Muscle of leg (tissue), 11 donors: ENCODE data around the gene PTPRG. TPM values are rescaled to one million over a fixed set of nuclear protein-coding genes. Genes with fewer than 3 reads are reported as not detected.

Experiments
- DNase-seq: peaks from one replicate; pipeline ENCODE4 v3.0.0; 2013
- H3K27ac ChIP-seq: one replicate; pipeline ENCODE4 v1.5.1; 2013; ENCODE audit warnings: mild to moderate bottlenecking, low read length, control low read depth
- H3K27me3 ChIP-seq: one replicate; pipeline ENCODE4 v1.6.1; 2013; ENCODE audit warnings: low read length; ENCODE audit not compliant: control insufficient read depth, insufficient read depth
- H3K36me3 ChIP-seq: one replicate; pipeline ENCODE4 v1.6.1; 2013; ENCODE audit warnings: low read length; ENCODE audit not compliant: control insufficient read depth, insufficient read depth
- H3K4me1 ChIP-seq: one replicate; pipeline ENCODE4 v1.6.1; 2013; ENCODE audit warnings: low read length; ENCODE audit not compliant: control insufficient read depth, insufficient read depth
- H3K4me3 ChIP-seq: one replicate; pipeline ENCODE4 v1.5.1; 2013; ENCODE audit warnings: low read length, control low read depth
- H3K9me3 ChIP-seq: replicated peaks from 2 replicates; pipeline ENCODE4 v1.6.1; 2013; ENCODE audit warnings: low read depth, low read length; ENCODE audit not compliant: control insufficient read depth
- WGBS: methylation state at CpG from one replicate; pipeline ENCODE4 v1.1.5; 2013; ENCODE audit warnings: missing lambda C conversion rate; ENCODE audit not compliant: insufficient coverage; 5-methylcytosine and 5-hydroxymethylcytosine counted together
- polyA plus RNA-seq, 8 donors: library from polyadenylated mRNA; unstranded; fragments of 120-200 nt; gene quantifications; one replicate each; pipeline versions ENCODE4 v1.2.1 to v1.2.3, GENCODE V29; 2013; ENCODE audit warnings: inconsistent platforms in 1 of 8, low replicate concordance in 1 of 8; ENCODE audit not compliant: insufficient read length in 8 of 8, insufficient read depth in 1 of 8
- total RNA-seq: library from RNA; stranded (reverse); fragments of 120-200 nt; gene quantifications from one replicate; pipeline ENCODE4 v1.2.4, GENCODE V29; 2013

Gene PTPRG
- total and polyA plus RNA-seq, 9 donors, result 15.7 to 45.7 (median 30.8) TPM

- Histone ChIP-seq H3K27me3 (no peaks in the 10 kb centered on the region), H3K4me1 (no peaks in the 10 kb centered on the region), H3K27ac (no peak overlapping the region), H3K36me3 (peaks cover 8% of the 10 kb centered on the region), H3K4me3 (no peak overlapping the region), H3K9me3 (peaks cover 3% of the 10 kb centered on the region)
- no peak for DNase-seq
- no CpG with 5 or more reads among the region's 7 CpGs for WGBS
These were observed 452.6 kb downstream of the PTPRG start for GRCh38 chr3:62013951-62014350.

GRCh38 chr3:62015111-62015510 lies 453.7 kb downstream of the PTPRG start:
- H3K27ac ChIP-seq, result no peak overlapping the region
- H3K4me3 ChIP-seq, result no peak overlapping the region
- H3K36me3 ChIP-seq, result peaks cover 2% of the 10 kb centered on the region
- DNase-seq, result no peak
- peaks cover 3% of the 10 kb centered on the region for H3K9me3 ChIP-seq
- no peaks in the 10 kb centered on the region for H3K4me1 ChIP-seq
- 76% methylated on average over 2 of the region's 3 CpGs for WGBS
- no peaks in the 10 kb centered on the region for H3K27me3 ChIP-seq

- Histone ChIP-seq H3K4me3 (no peak overlapping the region), H3K36me3 (no peaks in the 10 kb centered on the region), H3K27ac (no peak overlapping the region), H3K4me1 (no peaks in the 10 kb centered on the region), H3K9me3 (no peaks in the 10 kb centered on the region), H3K27me3 (no peaks in the 10 kb centered on the region)
- WGBS, result no CpG with 5 or more reads among the region's 1 CpG
- DNase-seq, result no peak
These were observed 458.5 kb downstream of the PTPRG start for GRCh38 chr3:62019906-62020305.

DNA sequence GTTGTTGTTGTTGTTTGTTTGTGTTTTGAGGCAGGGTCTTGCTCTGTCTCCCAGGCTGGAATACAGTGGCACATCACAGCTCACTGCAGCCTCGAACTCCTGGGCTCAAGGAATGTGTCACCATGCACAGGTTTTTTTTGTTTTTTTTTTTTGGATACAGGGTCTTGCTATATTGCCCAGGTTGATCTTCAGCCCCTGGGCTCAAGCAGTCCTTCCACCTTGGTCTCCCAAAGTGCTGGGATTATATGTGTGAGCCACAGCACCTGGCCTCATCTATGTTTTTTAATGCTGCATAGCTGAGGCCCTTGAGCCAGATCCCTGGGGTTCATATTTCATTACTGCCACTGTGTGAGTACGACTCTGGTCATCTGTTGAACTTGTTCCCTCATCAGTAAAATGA lies 459.3 kb downstream of the PTPRG start:
- DNase-seq, result no peak
- H3K27ac ChIP-seq, result no peak overlapping the region
- H3K9me3 ChIP-seq, result no peaks in the 10 kb centered on the region
- no peaks in the 10 kb centered on the region for H3K27me3 ChIP-seq
- no peaks in the 10 kb centered on the region for H3K4me1 ChIP-seq
- no peak overlapping the region for H3K4me3 ChIP-seq
- no peaks in the 10 kb centered on the region for H3K36me3 ChIP-seq
- no CpG with 5 or more reads among the region's 2 CpGs for WGBS

DNA sequence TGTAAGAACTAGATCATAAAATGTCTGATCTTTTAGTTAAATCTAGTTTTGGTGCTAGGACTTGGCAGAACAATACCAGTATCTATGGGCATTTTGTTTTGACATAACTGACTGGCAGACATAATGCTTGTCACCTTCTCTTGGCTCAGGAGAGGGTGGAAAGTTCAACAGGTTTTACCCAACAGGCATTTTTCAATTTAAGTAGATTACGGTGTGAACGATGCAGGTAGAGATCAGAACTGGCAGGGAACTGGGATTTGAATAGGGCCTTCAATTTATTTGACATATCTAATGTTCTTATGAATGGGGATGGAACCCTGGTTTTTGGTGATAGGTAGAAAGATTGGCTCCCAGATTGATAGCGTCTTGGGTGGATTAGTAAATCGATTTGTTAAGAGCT lies 460.9 kb downstream of the PTPRG start:
- H3K4me1 ChIP-seq, result no peaks in the 10 kb centered on the region
- DNase-seq, result no peak
- no CpG with 5 or more reads among the region's 4 CpGs for WGBS

GRCh38 chr3:62024882-62025281 lies 463.5 kb downstream of the PTPRG start:
- H3K36me3 ChIP-seq, result peaks cover 2% of the 10 kb centered on the region
- 59% methylated on average over 2 of the region's 3 CpGs for WGBS
- no peaks in the 10 kb centered on the region for H3K9me3 ChIP-seq
- H3K27ac ChIP-seq, result no peak overlapping the region
- H3K27me3 ChIP-seq, result no peaks in the 10 kb centered on the region
- no peak overlapping the region for H3K4me3 ChIP-seq
- no peak for DNase-seq
- no peaks in the 10 kb centered on the region for H3K4me1 ChIP-seq

More for the DNA sequence above, 460.9 kb downstream of the PTPRG start:
- Histone ChIP-seq H3K4me3 (no peak overlapping the region), H3K9me3 (no peaks in the 10 kb centered on the region), H3K36me3 (peaks cover 2% of the 10 kb centered on the region), H3K27me3 (no peaks in the 10 kb centered on the region), H3K27ac (no peak overlapping the region)

- no peak overlapping the region for H3K4me3 ChIP-seq
- no peaks in the 10 kb centered on the region for H3K9me3 ChIP-seq
- no peaks in the 10 kb centered on the region for H3K27me3 ChIP-seq
- peaks cover 2% of the 10 kb centered on the region for H3K36me3 ChIP-seq
- no peak overlapping the region for H3K27ac ChIP-seq
- no CpG with 5 or more reads among the region's 1 CpG for WGBS
- no peaks in the 10 kb centered on the region for H3K4me1 ChIP-seq
- DNase-seq, result no peak
These were observed 464.5 kb downstream of the PTPRG start for GRCh38 chr3:62025913-62026312.

DNA sequence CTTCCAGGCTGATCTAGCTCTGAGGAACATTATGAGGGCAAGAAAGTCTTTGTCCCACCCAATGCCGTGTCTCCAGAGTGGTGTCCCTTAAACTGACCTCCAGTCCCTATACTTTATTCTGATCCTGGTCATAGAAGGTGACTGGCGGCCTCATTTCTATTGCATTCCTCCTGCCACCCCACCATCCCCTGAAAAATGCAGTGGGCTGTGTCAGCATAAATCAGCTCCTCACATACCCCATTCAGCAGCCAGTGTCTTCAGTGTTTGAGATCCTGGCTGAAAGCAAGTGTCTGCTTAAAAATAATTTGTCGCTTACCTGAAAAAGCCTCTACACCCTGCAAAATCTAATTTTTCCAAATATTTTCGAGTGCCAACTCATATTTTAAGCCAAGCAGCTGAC lies 465.9 kb downstream of the PTPRG start:
- H3K4me3 ChIP-seq, result no peak overlapping the region
- WGBS, result 90% methylated on average over 3 of the region's 4 CpGs
- no peak overlapping the region for H3K27ac ChIP-seq
- H3K9me3 ChIP-seq, result no peaks in the 10 kb centered on the region
- no peaks in the 10 kb centered on the region for H3K27me3 ChIP-seq
- peaks cover 2% of the 10 kb centered on the region for H3K36me3 ChIP-seq
- no peak for DNase-seq
- H3K4me1 ChIP-seq, result no peaks in the 10 kb centered on the region

DNA sequence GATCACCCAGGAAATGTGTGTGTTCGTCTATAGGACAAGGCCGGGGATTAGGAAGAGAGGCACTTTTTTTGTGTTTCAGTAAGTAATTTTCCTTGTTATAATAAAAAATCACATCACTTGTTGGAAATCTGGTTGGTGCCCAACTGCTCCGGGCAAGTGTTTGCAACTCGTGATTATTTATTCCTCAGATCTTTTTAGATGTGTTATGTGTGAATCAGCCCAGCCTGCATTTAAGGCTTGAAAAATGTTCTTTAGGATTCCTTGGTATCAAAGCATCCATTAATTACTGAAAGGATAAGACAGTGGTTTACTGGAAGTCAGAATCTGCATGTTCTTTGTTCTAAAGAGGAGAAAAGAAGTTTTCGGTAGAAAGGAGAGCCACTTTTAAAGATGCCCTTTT lies 466.4 kb downstream of the PTPRG start:
- Histone ChIP-seq H3K9me3 (no peaks in the 10 kb centered on the region), H3K27me3 (no peaks in the 10 kb centered on the region), H3K36me3 (peaks cover 2% of the 10 kb centered on the region), H3K4me3 (no peak overlapping the region), H3K27ac (no peak overlapping the region), H3K4me1 (no peaks in the 10 kb centered on the region)
- no CpG with 5 or more reads among the region's 5 CpGs for WGBS
- DNase-seq, result peak; percentile 40

DNA sequence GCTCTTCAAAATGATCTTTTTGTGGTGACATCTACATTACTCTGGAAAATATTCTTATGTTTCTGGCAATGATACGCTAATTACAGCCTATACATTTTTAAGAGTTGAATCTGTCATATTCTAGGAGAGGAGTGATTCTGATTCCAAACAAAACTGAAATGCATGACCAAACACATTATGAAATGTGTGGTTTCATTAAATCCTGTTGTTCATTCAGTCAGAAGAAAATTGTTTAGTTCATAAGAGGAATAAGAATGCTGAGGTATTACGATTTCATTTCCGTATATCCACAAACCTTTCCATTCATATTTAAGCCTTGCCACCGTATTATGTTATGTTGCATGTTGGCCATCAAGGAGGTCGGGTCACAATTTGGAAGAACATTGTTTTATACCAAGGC lies 466.9 kb downstream of the PTPRG start:
- Histone ChIP-seq H3K36me3 (peaks cover 2% of the 10 kb centered on the region), H3K4me3 (no peak overlapping the region), H3K27me3 (no peaks in the 10 kb centered on the region), H3K9me3 (no peaks in the 10 kb centered on the region), H3K27ac (no peak overlapping the region), H3K4me1 (no peaks in the 10 kb centered on the region)
- WGBS, result no CpG with 5 or more reads among the region's 5 CpGs
- no peak for DNase-seq

- Histone ChIP-seq H3K27me3 (no peaks in the 10 kb centered on the region), H3K9me3 (no peaks in the 10 kb centered on the region), H3K27ac (no peak overlapping the region), H3K4me1 (no peaks in the 10 kb centered on the region), H3K4me3 (no peak overlapping the region), H3K36me3 (no peaks in the 10 kb centered on the region)
- WGBS, result 63% methylated on average over 4 of the region's 5 CpGs
- no peak for DNase-seq
These were observed 471.4 kb downstream of the PTPRG start for GRCh38 chr3:62032738-62033137.
